SU-DHL-6 (cell line): ENCODE results near the gene GTF3C2.

Source experiments
- EZH2phosphoT487 ChIP-seq: fragments of 200-600 bp; sonication (generic), shearing (Covaris generic); conservative IDR thresholded peaks from 2 replicates; pipeline ENCODE4 v1.6.1; 2018; ENCODE audit warnings: mild to moderate bottlenecking, antibody characterized with exemption, low read length, moderate library complexity, mixed read lengths
- TF ChIP-seq, protein P1 (sequence below): fragments of 200-600 bp; sonication (generic); IDR thresholded peaks from one replicate; pipeline ENCODE4 v1.5.1; 2017; ENCODE audit warnings: antibody characterized with exemption, mild to moderate bottlenecking, low read length, moderate library complexity; ENCODE audit not compliant: insufficient read depth, poor library complexity, severe bottlenecking

DNA sequence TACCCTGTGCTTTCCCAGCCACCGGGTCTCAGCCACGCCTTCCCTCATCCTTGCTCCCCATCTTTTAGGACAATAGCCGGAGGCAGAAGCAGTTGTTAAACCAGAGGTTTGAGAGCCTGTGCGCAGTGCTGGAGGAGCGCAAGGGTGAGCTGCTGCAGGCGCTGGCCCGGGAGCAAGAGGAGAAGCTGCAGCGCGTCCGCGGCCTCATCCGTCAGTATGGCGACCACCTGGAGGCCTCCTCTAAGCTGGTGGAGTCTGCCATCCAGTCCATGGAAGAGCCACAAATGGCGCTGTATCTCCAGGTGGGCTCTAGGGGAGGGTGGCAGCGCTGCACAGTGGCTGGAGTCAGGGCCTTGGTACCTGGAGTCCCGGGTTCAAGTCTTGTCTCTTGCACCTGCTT, 51.0 kb downstream of the GTF3C2 start:
- TF ChIP-seq, protein P1, sequence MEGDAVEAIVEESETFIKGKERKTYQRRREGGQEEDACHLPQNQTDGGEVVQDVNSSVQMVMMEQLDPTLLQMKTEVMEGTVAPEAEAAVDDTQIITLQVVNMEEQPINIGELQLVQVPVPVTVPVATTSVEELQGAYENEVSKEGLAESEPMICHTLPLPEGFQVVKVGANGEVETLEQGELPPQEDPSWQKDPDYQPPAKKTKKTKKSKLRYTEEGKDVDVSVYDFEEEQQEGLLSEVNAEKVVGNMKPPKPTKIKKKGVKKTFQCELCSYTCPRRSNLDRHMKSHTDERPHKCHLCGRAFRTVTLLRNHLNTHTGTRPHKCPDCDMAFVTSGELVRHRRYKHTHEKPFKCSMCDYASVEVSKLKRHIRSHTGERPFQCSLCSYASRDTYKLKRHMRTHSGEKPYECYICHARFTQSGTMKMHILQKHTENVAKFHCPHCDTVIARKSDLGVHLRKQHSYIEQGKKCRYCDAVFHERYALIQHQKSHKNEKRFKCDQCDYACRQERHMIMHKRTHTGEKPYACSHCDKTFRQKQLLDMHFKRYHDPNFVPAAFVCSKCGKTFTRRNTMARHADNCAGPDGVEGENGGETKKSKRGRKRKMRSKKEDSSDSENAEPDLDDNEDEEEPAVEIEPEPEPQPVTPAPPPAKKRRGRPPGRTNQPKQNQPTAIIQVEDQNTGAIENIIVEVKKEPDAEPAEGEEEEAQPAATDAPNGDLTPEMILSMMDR, result no peak
- TF ChIP-seq EZH2phosphoT487, result no peak
